Measurements from ENCODE around the gene MUSK.

Gene MUSK

DNA sequence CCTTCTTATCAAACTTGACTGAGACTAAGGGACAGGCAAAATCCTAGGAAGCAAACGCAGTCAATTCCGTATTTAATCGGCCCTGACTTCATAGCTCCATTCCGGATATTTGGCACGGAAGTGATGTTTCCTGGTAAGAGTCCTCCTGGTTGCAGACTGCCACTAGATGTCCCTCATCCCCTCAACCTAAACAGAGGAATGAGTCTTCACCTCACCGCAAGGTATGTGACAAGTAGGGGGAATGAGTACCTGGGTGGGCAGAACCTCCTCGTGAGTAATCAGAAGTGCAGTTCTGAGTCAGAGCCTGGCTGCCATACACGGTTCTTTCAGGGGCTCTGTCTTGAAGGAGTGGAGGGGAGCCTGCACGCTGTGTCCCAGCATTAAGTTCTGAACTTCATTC lies 173.6 kb downstream of the MUSK start:
- no peak for TF ChIP-seq CTCF (IDR thresholded peaks at IDR 0.05; ENCODE audit: insufficient read depth, low read length, missing control alignments)
- no peak overlapping the region for H3K4me3 ChIP-seq (ENCODE audit: low read depth, low read length)
- CTCF ChIA-PET = interaction anchor here (0.6 kb wide), 1 partner anchor 15 kb away, joined by 3 read pairs; no protein-coding TSS in a partner anchor
- no peak for DNase-seq (ENCODE audit: low read depth, low spot score)
- POLR2A ChIA-PET = no interaction called here

- no peak for TF ChIP-seq CTCF (IDR thresholded peaks at IDR 0.05; ENCODE audit: insufficient read depth, low read length, missing control alignments)
- POLR2A ChIA-PET = no interaction called here
- H3K4me3 ChIP-seq (ENCODE audit: low read depth, low read length) = no peak overlapping the region
- CTCF ChIA-PET = interaction anchor here (0.9 to 1.4 kb wide), 2 partner anchors 20 to 193 kb away, joined by 3 read pairs; no protein-coding TSS in a partner anchor
- no peak for DNase-seq (ENCODE audit: low read depth, low spot score)
Measured at GRCh38 chr9:110842986-110843385, 174.4 kb downstream of the MUSK start.

GRCh38 chr9:110844121-110844520 lies 175.5 kb downstream of the MUSK start:
- ChIA-PET CTCF (no interaction called here), POLR2A (no interaction called here)
- no peak for TF ChIP-seq CTCF (IDR thresholded peaks at IDR 0.05; ENCODE audit: insufficient read depth, low read length, missing control alignments)
- no peak overlapping the region for H3K4me3 ChIP-seq (ENCODE audit: low read depth, low read length)
- no peak for DNase-seq (ENCODE audit: low read depth, low spot score)

- TF ChIP-seq CTCF (IDR thresholded peaks at IDR 0.05; ENCODE audit: insufficient read depth, low read length, missing control alignments) = no peak
- ChIA-PET POLR2A (interaction anchor here (0.6 to 0.7 kb wide), 2 partner anchors 15 to 487 kb away, joined by 3 to 4 read pairs; no protein-coding TSS in a partner anchor), CTCF (interaction anchor here (0.8 to 1.0 kb wide), 2 partner anchors 8 to 10 kb away, joined by 3 read pairs; no protein-coding TSS in a partner anchor)
- no peak for DNase-seq (ENCODE audit: low read depth, low spot score)
- H3K4me3 ChIP-seq (ENCODE audit: low read depth, low read length) = no peak overlapping the region
Measured at GRCh38 chr9:110846215-110846614, 177.6 kb downstream of the MUSK start.

DNA sequence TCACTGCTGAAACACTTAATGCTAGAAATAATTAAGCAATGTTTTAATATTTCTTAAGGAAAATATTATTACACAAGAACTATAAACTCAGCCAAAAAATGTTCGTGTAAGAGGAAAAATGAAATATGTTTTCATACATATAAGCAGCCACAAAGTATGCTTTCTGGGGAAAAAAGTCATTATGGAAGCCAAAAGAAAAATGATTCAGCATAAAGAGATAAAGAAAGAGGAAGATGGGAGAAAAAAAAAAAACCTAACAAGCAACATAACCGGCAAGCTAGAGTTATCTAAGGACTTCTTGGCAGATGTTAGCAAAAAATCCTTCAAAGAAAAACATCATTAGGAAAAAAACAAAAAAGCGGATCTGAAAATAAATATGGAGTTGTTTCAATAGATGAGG lies 179.1 kb downstream of the MUSK start:
- no peak for TF ChIP-seq CTCF (IDR thresholded peaks at IDR 0.05; ENCODE audit: insufficient read depth, low read length, missing control alignments)
- CTCF ChIA-PET = interaction anchor here (0.7 kb wide), 1 partner anchor 450 kb away, joined by 3 read pairs; no protein-coding TSS in a partner anchor
- DNase-seq (ENCODE audit: low read depth, low spot score) = no peak
- POLR2A ChIA-PET = no interaction called here
- H3K4me3 ChIP-seq (ENCODE audit: low read depth, low read length) = no peak overlapping the region

DNA sequence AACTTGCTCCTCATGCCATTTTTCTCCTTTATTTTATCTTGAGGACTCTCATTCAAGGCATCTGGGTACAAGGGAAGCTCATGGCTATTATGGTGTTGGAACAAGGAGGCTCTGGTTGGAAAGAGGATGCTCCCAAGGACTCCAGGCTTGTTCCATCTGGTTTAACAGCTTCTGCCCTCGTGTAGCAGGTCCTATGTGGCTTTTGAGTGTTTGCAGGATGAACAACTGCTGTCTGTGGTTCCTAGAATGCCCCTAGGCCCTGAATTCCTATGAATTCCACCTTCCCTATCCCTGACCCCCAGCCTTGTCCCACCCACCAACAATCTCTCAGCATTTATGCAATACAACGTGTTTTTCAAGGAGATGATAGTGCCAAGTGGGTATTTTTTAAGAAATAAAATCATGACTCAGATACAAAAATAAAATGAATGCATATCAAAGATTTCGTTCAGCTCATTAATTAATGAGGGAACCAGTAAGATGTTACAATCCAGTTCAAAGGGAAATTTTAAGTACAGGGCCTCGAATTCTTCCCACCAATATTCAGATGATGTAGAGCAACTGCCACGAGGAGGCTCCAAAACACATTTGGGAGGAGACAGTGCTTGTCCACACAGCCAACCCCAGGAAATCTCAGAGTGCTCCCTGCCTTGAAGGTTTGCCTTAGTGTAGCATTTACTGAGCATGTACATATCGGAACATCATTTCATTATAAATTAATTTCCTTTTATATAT lies 182.0 kb downstream of the MUSK start:
- ChIA-PET POLR2A (no interaction called here), CTCF (no interaction called here)
- TF ChIP-seq CTCF (IDR thresholded peaks at IDR 0.05; ENCODE audit: insufficient read depth, low read length, missing control alignments) = no peak
- no peak for DNase-seq (ENCODE audit: low read depth, low spot score)
- H3K4me3 ChIP-seq (ENCODE audit: low read depth, low read length) = no peak overlapping the region

All from AG04449 (cell line).